MCF 10A (cell line): Measurements from ENCODE around the gene MOBP. TPM values are rescaled to one million over a fixed set of nuclear protein-coding genes. Genes with fewer than 3 reads are reported as not detected.

ENCODE experiments used
- BruUV-seq: library from RNA; stranded (reverse); fragments of 400-500 nt; replicated peaks from 2 replicates; lab custom pipeline; 2021; lab: Mats Ljungman, UMichigan
- CTCF ChIA-PET: fragments of 300-600 bp; sonication (Branson Sonifier 250); formaldehyde crosslinking; extraction: SDS; loops from one replicate; lab custom pipeline; 2021; ENCODE audit warnings: antibody characterized with exemption, inconsistent platforms; lab: Yijun Ruan, JAX
- POLR2A ChIA-PET: fragments of 300-600, 350-650 bp; sonication (Branson Sonifier 250); formaldehyde crosslinking; extraction: SDS; loops from one replicate; lab custom pipeline; 2020; ENCODE audit warnings: antibody characterized with exemption, inconsistent platforms; lab: Yijun Ruan, JAX
- DNase-seq: peaks from one replicate; pipeline ENCODE4 v3.0.0-alpha.2; 2018; ENCODE audit not compliant: unreplicated experiment
- H3K27ac Mint-ChIP-seq: one replicate; pipeline ENCODE4 v1.8.0; 2022; ENCODE audit warnings: mild to moderate bottlenecking, low read depth, mixed read lengths; ENCODE audit not compliant: unreplicated experiment
- H3K27me3 Mint-ChIP-seq: one replicate; pipeline ENCODE4 v1.8.0; 2022; ENCODE audit warnings: mixed read lengths; ENCODE audit not compliant: insufficient read depth, unreplicated experiment
- H3K36me3 Mint-ChIP-seq: one replicate; pipeline ENCODE4 v1.8.0; 2022; ENCODE audit warnings: mild to moderate bottlenecking, moderate library complexity, mixed read lengths; ENCODE audit not compliant: insufficient read depth, unreplicated experiment
- H3K4me1 Mint-ChIP-seq: one replicate; pipeline ENCODE4 v1.8.0; 2022; ENCODE audit warnings: mixed read lengths; ENCODE audit not compliant: insufficient read depth, unreplicated experiment
- H3K4me3 Mint-ChIP-seq: one replicate; pipeline ENCODE4 v1.8.0; 2022; ENCODE audit warnings: mild to moderate bottlenecking, moderate library complexity, mixed read lengths; ENCODE audit not compliant: unreplicated experiment
- H3K9me3 Mint-ChIP-seq: one replicate; pipeline ENCODE4 v1.8.0; 2022; ENCODE audit warnings: mixed read lengths; ENCODE audit not compliant: unreplicated experiment
- CTCF ChIP-seq: fragments of 200-600 bp; IDR thresholded peaks from one replicate; pipeline ENCODE4 v1.8.0; 2022; ENCODE audit warnings: antibody characterized with exemption, mild to moderate bottlenecking; ENCODE audit not compliant: unreplicated experiment
- intact Hi-C: fragments of 100-400 bp; cut with micrococcal nuclease; formaldehyde crosslinking; loops from 2 replicates; pipeline ENCODE4 v1.14.1; 2022
- total RNA-seq: library from RNA; stranded (reverse); gene quantifications from 2 replicates; pipeline ENCODE4 v1.2.3, GENCODE V29; 2022

Gene MOBP
- total RNA-seq, 1 experiment from 2014 or later = 0.21 TPM

- no peak for DNase-seq
- no peak for TF ChIP-seq CTCF
- Mint-ChIP-seq H3K27ac (no peak overlapping the region), H3K4me3 (no peak overlapping the region), H3K27me3 (peaks cover 27% of the 10 kb centered on the region), H3K9me3 (no peaks in the 10 kb centered on the region), H3K36me3 (peaks cover 7% of the 10 kb centered on the region), H3K4me1 (no peaks in the 10 kb centered on the region)
- CTCF ChIA-PET = no interaction called here
- POLR2A ChIA-PET = interaction anchor here (0.6 kb wide), 1 partner anchor 1916 kb away, joined by 3 read pairs; no protein-coding TSS in a partner anchor
- intact Hi-C loops = no loop called here
- BruUV-seq = no TSS peak
Measured at GRCh38 chr3:39515681-39516441, 48.4 kb downstream of the MOBP start.

GRCh38 chr3:39519103-39519502 is 51.6 kb downstream of the MOBP start:
- peaks cover 3% of the 10 kb centered on the region for H3K9me3 Mint-ChIP-seq
- H3K4me1 Mint-ChIP-seq = no peaks in the 10 kb centered on the region
- ChIA-PET POLR2A (interaction anchor here (0.7 to 0.9 kb wide), 2 partner anchors 10 to 20 kb away, joined by 3 read pairs; no protein-coding TSS in a partner anchor), CTCF (interaction anchor here (0.6 to 3.1 kb wide), 2 partner anchors 20 to 83 kb away, joined by 3 to 9 read pairs; no protein-coding TSS in a partner anchor)
- no peak overlapping the region for H3K4me3 Mint-ChIP-seq
- H3K27ac Mint-ChIP-seq = no peak overlapping the region
- peaks cover 27% of the 10 kb centered on the region for H3K27me3 Mint-ChIP-seq
- TF ChIP-seq CTCF = no peak
- no peak for DNase-seq
- H3K36me3 Mint-ChIP-seq = peaks cover 7% of the 10 kb centered on the region
- no TSS peak for BruUV-seq
- intact Hi-C loops = no loop called here

- TF ChIP-seq CTCF = no peak
- no peak overlapping the region for H3K27ac Mint-ChIP-seq
- H3K27me3 Mint-ChIP-seq = peaks cover 27% of the 10 kb centered on the region
- no peaks in the 10 kb centered on the region for H3K4me1 Mint-ChIP-seq
- peaks cover 9% of the 10 kb centered on the region for H3K9me3 Mint-ChIP-seq
- CTCF ChIA-PET = interaction anchor here (0.6 to 3.1 kb wide), 5 partner anchors 21 to 656 kb away, joined by 3 to 9 read pairs (median 3); no protein-coding TSS in a partner anchor
- BruUV-seq = no TSS peak
- H3K4me3 Mint-ChIP-seq = no peak overlapping the region
- DNase-seq = no peak
- POLR2A ChIA-PET = interaction anchor here (0.7 to 1.0 kb wide), 4 partner anchors 9 to 483 kb away, joined by 3 to 4 read pairs (median 3); no protein-coding TSS in a partner anchor
- intact Hi-C loops = no loop called here
- peaks cover 7% of the 10 kb centered on the region for H3K36me3 Mint-ChIP-seq
Measured at GRCh38 chr3:39519554-39520288, 52.2 kb downstream of the MOBP start.

GRCh38 chr3:39521456-39521855 is 54.0 kb downstream of the MOBP start:
- CTCF ChIA-PET = interaction anchor here (3.1 kb wide), 1 partner anchor 23 kb away, joined by 9 read pairs; no protein-coding TSS in a partner anchor
- Mint-ChIP-seq H3K4me3 (no peak overlapping the region), H3K9me3 (peaks cover 16% of the 10 kb centered on the region), H3K4me1 (no peaks in the 10 kb centered on the region), H3K27me3 (peaks cover 27% of the 10 kb centered on the region), H3K36me3 (peaks cover 7% of the 10 kb centered on the region), H3K27ac (no peak overlapping the region)
- TF ChIP-seq CTCF = no peak
- no TSS peak for BruUV-seq
- no peak for DNase-seq
- intact Hi-C loops = no loop called here
- POLR2A ChIA-PET = no interaction called here
